Activated T-cell treated with anti-CD3 and anti-CD28 coated beads for 24 hours (primary cell): ENCODE results near the gene GSTA5.
"Not testable (repeated sequence)": the region's sequence is repeated elsewhere in the genome, so short reads cannot be mapped to it uniquely, and the experiment has no call there.

Experiments used
- DNase-seq: peaks from one replicate; pipeline ENCODE4 v3.0.0-alpha.2; 2020; ENCODE audit warnings: low read depth

GSTA5 gene

GRCh38 chr6:52834481-52834880, 6.1 kb downstream of the GSTA5 start:
- no peak for DNase-seq

- DNase-seq = not testable (repeated sequence)
These were observed 9.7 kb downstream of the GSTA5 start for GRCh38 chr6:52830869-52831268.

- no peak for DNase-seq
These were observed 11.4 kb downstream of the GSTA5 start for GRCh38 chr6:52829046-52829817.

- DNase-seq = not testable (repeated sequence)
These were observed 12.0 kb downstream of the GSTA5 start for GRCh38 chr6:52828621-52829020.

- not testable (repeated sequence) for DNase-seq
These were observed 13.4 kb downstream of the GSTA5 start for GRCh38 chr6:52827073-52827783.

GRCh38 chr6:52826513-52826912, 14.1 kb downstream of the GSTA5 start:
- DNase-seq = no peak

- DNase-seq = not testable (repeated sequence)
These were observed 14.6 kb downstream of the GSTA5 start for GRCh38 chr6:52825900-52826459.

GRCh38 chr6:52825270-52825793, 15.3 kb downstream of the GSTA5 start:
- not testable (repeated sequence) for DNase-seq

GRCh38 chr6:52821842-52822241, 18.8 kb downstream of the GSTA5 start:
- no peak for DNase-seq

GRCh38 chr6:52820198-52820597, 20.4 kb downstream of the GSTA5 start:
- no peak for DNase-seq

- peak; percentile 39 for DNase-seq
These were observed 25.2 kb downstream of the GSTA5 start for GRCh38 chr6:52815167-52816092.

- not testable (repeated sequence) for DNase-seq
These were observed 26.1 kb downstream of the GSTA5 start for GRCh38 chr6:52814545-52814944.

- not testable (repeated sequence) for DNase-seq
These were observed 30.8 kb downstream of the GSTA5 start for GRCh38 chr6:52809777-52810176.

GRCh38 chr6:52808660-52809059, 32.0 kb downstream of the GSTA5 start:
- no peak for DNase-seq

GRCh38 chr6:52803668-52804255, 36.9 kb downstream of the GSTA5 start, which contains the start of gene GSTA1:
GSTA1 (minus strand) TSS chr6:52803816; CDS start chr6:52799267, 4,549 bp downstream.
- DNase-seq = not testable (repeated sequence)

- no peak for DNase-seq
These were observed 37.8 kb downstream of the GSTA5 start for GRCh38 chr6:52802806-52803205.

- DNase-seq = no peak
These were observed 39.3 kb downstream of the GSTA5 start for GRCh38 chr6:52801188-52801841.

GRCh38 chr6:52799272-52799671, 41.3 kb downstream of the GSTA5 start:
- not testable (repeated sequence) for DNase-seq

GRCh38 chr6:52794366-52794765, 46.2 kb downstream of the GSTA5 start:
- not testable (repeated sequence) for DNase-seq

- no peak for DNase-seq
These were observed 49.8 kb downstream of the GSTA5 start for GRCh38 chr6:52790861-52791260.

- not testable (repeated sequence) for DNase-seq
These were observed 51.0 kb downstream of the GSTA5 start for GRCh38 chr6:52789658-52790057.
